GM12892 (cell line): Measurements from ENCODE around the gene BEST2.
A peak's percentile ranks its signal among the peaks of the same experiment; 100 is the strongest.

Experiments used
- DNase-seq: peaks from one replicate; pipeline ENCODE4 v3.0.0; 2011; ENCODE audit not compliant: insufficient read length
- FAIRE-seq: peaks from 2 replicates; lab custom pipeline; 2011; peaks lifted over from hg19 to GRCh38; lab: Jason Lieb, UNC
- POLR2A ChIP-seq: IDR thresholded peaks from 2 replicates; pipeline ENCODE4 v1.6.1; 2011; ENCODE audit warnings: low read depth, low read length, control low read depth
- POLR2AphosphoS5 ChIP-seq: IDR thresholded peaks from 2 replicates; pipeline ENCODE4 v1.6.1; 2011; ENCODE audit warnings: low read depth, low read length, control low read depth
- TAF1 ChIP-seq: IDR thresholded peaks from 2 replicates; pipeline ENCODE4 v1.6.1; 2011; ENCODE audit warnings: low read depth, mild to moderate bottlenecking, control low read depth, low read length, borderline replicate concordance

BEST2 gene

DNA sequence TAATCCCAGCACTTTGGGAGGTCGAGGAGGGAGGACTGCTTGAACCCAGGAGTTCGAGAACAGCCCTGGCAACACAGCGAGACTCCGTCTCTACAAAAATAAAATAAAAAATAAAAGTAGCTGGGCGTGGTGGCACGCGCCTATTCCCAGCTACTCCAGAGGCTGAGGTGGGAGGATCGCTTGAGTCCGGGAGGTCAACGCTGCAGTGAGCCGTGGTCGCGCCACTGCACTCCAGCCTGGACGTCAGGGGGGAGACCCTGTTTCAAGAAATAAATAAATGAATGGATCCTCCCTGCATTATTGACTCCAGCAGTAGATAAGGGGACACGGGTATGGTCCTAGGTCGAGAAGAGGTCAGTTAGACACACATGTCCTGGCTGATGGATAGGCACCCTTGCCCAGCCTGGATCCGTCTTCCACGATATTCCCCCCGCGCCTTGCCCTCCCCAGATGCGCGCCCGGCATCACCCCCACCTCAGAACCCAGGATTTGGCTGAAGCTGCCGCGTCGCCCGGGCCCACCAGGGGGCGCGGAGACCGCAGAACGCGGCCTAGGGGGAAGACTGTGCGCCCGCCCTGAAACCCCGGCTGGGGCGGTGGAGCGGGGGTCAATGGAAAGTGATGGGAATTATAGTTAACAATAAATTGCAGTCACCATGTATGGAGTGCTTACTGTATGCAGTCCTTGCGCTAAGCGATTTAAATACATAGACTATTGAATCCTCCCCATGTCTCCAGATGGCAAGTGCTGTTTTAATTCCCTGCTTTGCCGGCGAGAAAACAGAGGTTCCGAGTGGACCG lies 25.8 kb downstream of the BEST2 start:
- peak; percentile 80 for DNase-seq
- TF ChIP-seq POLR2AphosphoS5 (no peak), TAF1 (no peak), POLR2A (no peak)
- FAIRE-seq = peak; percentile 69

DNA sequence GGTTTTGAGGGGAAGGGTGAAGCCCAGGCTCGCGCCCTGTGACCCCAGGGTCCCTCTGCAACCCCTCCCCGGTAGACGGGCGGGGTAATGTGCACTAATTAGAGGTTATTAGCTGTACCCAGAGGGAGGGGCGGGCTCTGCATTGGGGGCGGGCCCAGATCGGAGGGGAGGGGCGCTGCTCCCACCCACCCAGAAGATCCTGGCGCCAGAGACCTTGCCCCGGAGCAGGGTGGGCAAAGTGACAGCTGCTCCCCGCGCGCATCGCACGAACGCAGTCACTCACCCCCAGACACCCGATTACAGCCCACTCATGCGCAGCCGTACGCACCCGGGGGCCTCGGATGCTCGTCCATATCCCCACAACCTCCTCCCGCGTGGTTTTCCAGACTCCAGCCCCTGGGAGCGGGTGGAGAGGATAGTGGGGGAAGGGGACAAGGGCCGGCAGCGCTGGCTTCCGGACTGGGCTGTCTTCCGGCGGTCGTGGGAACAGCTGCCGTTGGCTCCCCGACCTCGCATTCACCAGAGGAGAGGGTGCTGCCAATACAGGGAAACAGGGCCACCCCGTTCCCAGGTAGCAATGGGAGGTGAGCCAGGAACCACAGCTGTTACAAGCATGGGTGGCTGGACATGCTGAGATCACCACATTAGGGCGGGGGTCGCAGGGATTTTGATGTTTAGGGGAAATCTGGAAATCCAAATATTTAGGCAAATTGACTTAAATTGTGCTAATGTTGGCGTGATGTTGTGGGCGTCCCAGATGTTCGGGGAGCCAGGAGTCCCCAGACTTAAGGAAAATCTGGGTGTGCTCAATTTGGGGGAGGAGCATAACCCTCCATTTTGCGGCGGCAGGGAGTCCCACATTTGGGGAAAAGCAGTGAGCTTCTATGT lies 26.7 kb downstream of the BEST2 start:
- TF ChIP-seq TAF1 = peak; percentile 49; the same call in 1 of the 2 replicates
- peak; percentile 74 for TF ChIP-seq POLR2AphosphoS5
- TF ChIP-seq POLR2A = peak; percentile 59; the same call in 1 of the 2 replicates
- no peak for DNase-seq
- FAIRE-seq = peak; percentile 88

DNA sequence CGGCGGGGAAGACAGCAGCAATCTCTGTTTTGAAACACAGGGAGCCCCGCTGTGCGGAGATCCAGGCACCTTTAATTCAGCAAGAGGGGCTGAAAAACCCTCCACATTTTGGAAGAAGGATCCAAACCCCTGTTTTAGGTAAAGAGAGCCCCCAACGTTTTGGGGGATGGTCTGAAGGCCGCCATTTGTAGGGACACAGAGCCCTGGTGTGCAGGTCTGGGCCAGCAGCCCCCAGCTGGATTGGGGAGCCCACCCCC lies 27.2 kb downstream of the BEST2 start:
- DNase-seq = no peak
- TF ChIP-seq TAF1 = no peak
- no peak for TF ChIP-seq POLR2AphosphoS5
- FAIRE-seq = no peak

DNA sequence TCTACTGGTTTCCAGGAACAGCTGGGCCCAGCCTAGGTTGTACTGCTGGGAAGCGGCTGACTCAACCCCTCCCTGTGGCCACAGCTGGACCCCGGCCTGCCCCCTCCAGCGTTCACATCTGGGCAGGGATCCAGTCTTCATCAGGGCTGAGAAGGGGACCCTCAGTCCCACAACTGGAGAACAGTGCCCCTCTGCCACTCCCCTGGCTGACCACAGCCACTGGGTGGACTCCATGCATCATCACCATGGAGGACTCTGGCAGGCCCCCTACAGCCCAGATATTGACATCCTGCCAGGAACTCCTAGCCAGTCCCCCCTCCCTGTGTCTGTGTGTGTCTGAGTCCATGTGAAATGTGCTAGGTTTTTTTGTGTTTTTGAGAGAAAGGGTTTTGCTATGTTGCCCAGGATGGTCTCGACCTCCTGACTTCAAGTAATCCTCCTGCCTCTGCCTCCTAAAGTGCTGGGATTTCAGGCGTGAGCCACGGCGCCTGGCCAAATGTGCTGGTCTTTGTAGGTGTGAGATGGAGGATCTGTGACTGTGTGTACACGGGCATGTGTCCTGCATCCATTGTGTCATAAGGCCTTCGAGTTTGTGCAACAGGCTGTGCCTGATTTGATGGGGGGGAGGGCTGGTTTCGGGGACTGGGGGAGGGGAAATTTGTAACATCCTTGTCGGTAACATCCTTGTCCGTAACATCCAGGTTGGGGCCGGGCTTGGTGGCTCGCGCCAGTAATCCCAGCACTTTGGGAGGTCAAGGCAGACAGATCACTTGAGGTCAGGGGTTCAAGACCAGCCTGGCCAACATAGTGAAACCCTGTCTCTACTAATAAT lies 27.8 kb downstream of the BEST2 start:
- FAIRE-seq (peak; percentile 63), DNase-seq (no peak)
- 0 out of 2 replicates have a peak, but pooled peaks have one; percentile 20 for TF ChIP-seq POLR2A
- TF ChIP-seq TAF1 = no peak

DNA sequence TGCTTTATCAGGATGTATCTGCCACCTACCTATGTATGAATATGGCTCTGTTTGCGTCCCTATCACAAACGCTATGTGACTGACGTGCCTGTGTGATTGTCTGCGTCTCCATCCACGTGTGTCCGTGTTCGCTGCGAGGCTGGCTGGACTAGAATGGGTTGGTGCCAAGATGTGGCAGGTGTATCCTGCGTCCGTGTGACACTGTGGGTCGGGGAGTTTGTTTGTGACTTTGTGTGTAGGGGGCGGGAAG lies 30.5 kb downstream of the BEST2 start:
- FAIRE-seq = no peak
- TF ChIP-seq POLR2A (no peak), POLR2AphosphoS5 (no peak; the same call in 1 of the 2 replicates), TAF1 (no peak)
- no peak for DNase-seq

DNA sequence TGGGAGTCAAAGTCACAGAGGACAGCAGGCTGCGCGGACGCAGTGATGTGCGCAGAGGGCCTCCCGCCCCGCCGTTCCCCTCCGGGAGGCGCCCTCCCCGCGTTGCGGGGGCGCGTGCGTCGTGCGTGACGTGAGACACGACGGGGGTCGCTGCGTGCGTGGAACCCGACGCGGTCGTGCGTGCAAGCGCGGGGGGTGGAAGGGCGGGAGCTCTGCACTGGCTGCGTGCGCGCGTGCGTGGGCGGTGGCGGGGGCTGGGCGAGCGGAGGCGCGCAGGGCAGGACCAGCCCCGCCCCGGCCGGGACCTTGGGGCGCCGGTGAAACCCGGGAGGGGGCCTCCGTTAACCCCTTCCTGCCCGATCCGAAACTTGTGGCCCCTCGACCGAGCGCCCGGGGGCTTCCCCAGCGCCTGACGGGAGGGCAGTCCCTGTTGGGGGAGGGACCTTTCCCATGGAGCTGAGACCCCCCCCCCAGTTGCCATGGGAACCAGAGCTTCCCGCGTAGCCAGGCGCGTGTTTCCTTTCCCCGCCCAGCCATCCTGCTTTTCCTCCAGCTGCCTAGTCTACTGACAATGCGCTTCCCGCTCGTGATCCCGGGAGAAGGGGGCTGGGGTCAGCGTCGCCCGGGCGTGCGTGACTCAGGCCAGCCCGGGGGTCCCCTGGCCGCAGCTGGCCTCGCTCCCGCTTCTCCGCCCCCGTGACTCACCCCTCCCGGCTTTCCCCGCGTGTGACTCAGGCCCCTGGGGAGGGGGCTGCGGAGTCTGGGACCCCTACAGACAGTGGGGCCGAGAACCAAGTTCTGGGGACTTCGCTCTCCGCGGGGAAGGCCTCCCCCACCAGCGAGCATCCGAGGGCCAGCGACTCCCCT lies 31.1 kb downstream of the BEST2 start:
- TF ChIP-seq TAF1 (0 out of 2 replicates have a peak, but pooled peaks have one; percentile 6), POLR2A (peak; percentile 52; the same call in 1 of the 2 replicates), POLR2AphosphoS5 (no peak)
- DNase-seq (peak; percentile 78), FAIRE-seq (peak; percentile 93)

DNA sequence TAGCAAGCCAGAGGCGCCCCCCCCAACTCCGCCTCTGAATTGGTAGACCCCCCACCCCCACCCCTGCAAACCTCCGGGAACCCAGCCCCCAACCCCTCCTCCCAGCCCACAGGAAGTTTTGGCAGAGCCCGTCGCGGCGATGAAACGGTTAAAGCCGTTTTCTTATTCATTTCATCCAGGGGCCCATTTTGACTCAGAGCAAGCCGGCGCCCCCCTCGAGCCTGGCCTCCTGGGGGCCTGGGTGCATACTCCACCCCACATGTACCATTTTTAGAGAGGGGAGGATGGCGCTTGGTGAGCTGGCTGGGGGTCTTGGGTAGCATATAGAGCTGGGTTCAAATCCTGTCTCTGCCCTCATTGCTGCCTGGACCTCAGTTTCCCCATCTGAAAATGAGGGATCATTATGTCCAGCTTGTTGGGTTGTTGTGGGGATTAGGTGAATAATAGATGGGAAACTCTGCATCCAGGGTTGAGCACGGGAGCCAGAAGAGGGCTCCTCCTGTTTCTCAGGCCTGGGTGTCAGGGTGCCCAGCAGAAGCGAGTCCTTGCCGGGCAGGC lies 31.8 kb downstream of the BEST2 start:
- DNase-seq = no peak
- no peak for TF ChIP-seq POLR2A
- no peak for FAIRE-seq

DNA sequence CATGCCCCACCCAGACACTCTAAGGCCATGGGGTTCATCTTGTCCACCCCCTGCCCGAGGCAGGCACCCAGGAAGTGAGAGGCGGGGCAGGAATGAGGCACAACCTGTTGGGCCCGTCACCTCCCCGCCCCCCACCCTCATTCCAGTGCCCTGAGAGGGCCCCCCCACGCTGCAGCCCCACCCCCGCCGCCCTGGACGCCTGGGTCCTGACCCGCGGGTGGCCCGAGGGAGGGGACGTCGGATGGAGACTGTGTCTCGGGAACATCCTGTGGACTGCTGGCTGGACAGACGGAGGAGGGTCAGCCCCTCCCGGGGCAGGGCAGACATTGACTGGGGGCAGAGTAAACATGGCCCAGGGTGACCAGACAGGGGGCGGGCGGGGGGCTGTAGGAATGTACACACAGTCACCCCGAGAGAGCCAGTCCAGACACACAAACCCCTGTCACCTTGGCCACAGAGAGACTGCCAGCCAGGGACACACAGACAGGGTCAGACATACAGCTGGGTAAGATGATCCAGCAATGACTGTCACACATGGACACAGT lies 32.3 kb downstream of the BEST2 start:
- no peak for FAIRE-seq
- TF ChIP-seq POLR2A (no peak), TAF1 (no peak), POLR2AphosphoS5 (no peak)
- DNase-seq = no peak

DNA sequence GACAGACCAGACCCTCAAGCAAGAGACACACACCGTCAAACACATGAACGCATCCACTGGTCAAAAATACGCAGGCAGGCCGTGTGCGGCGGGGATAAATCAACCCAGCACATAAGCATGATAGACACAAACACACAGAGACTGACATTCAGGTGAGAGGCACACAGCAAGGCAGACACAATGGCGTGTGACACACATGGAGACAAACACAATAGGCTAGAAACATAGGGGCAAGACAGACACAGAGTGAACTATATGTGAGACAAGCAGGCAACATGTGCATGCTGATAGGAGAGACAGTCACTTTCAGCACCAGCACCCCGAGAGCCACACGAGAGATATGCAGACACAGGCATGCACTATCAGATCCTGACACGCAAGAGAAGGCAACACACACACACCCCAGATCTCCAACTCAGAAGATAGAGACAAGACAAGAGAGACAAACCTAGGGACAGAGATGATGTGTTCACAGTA lies 32.8 kb downstream of the BEST2 start:
- DNase-seq (no peak), FAIRE-seq (peak; percentile 72)
- peak; percentile 15; the same call in 1 of the 2 replicates for TF ChIP-seq POLR2AphosphoS5
- TF ChIP-seq POLR2A = no peak

DNA sequence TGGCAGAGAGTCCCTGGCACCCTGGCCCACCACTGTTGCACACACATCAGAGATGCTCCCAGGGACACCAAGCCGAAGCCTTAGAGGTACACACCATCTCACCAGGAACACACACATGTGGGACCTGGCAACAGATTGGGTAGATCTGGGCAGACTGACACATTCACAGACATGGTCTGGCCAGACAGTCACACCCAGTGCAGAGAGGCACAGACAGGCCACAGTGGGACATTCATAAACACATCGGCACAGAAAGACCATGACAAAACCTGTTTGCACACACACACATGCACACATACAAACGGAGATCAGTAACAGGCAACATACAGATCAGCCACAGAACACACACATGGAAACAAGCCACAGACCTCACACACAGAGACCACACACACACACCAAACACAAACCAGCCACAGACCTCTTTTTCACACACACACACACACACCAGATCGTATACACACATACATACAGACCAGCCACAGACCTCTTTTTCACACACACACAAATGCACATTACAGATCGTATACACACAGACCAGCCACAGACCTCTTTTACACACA lies 33.4 kb downstream of the BEST2 start:
- DNase-seq (no peak), FAIRE-seq (no peak)
- TF ChIP-seq POLR2AphosphoS5 = no peak; the same call in 1 of the 2 replicates
- TF ChIP-seq TAF1 = no peak
- no peak for TF ChIP-seq POLR2A
